K562 (cell line): ENCODE measurements around the gene RAD21L1. TPM values are rescaled to one million over a fixed set of nuclear protein-coding genes. Genes with fewer than 3 reads are reported as not detected.

Source experiments
- ATAC-seq: fragments of 200-7000 bp; cut with Tn5 transposase; 3 replicates; pipeline ENCODE4 v1.9.1; 2020; ENCODE audit warnings: moderate library complexity
- BruUV-seq: library from RNA; stranded (reverse); fragments of 400-500 nt; replicated peaks from 2 replicates; lab custom pipeline; 2021; lab: Mats Ljungman, UMichigan
- CTCF ChIA-PET: fragments of 300-600 bp; formaldehyde crosslinking; extraction: SDS; loops from one replicate; lab custom pipeline; 2021; ENCODE audit warnings: low intra/inter-chr PET ratio; lab: Yijun Ruan, JAX
- POLR2A ChIA-PET: fragments of 300-600, 350-650 bp; sonication (Branson Sonifier 250); formaldehyde crosslinking; extraction: SDS; loops from one replicate; lab custom pipeline; 2021; ENCODE audit warnings: antibody characterized with exemption, inconsistent platforms; lab: Yijun Ruan, JAX
- DNase-seq, 4 experiments: peaks; one replicate each; pipeline versions ENCODE4 v3.0.0 to v3.0.0-alpha.2; 2011 to 2018; ENCODE audit warnings: low spot score in 3 of 4, mixed read lengths in 3 of 4; ENCODE audit errors: extremely low read depth in 1 of 4
- FAIRE-seq: peaks from 2 replicates; lab custom pipeline; 2011; peaks lifted over from hg19 to GRCh38; lab: Jason Lieb, UNC
- H2AFZ ChIP-seq: 2 replicates; pipeline ENCODE4 v1.6.0; 2011; ENCODE audit warnings: low read depth, low read length, control low read depth, inconsistent platforms
- H3K27ac ChIP-seq: fragments of 200-600 bp; 3 replicates; pipeline ENCODE4 v1.8.0; 2011; ENCODE audit warnings: low read depth, mild to moderate bottlenecking, control low read depth, inconsistent platforms, low read length, moderate library complexity, mixed read lengths; ENCODE audit errors: extremely low read depth
- H3K27me3 ChIP-seq, 2 experiments: fragments of 300-600 bp in 1 of 2; 2 replicates in 1 of 2; 3 replicates in 1 of 2; pipeline versions ENCODE4 v1.6.0 to v1.8.0; 2011; ENCODE audit warnings: inconsistent platforms in 2 of 2, low read length in 2 of 2, mild to moderate bottlenecking in 1 of 2, mixed read lengths in 1 of 2, moderate library complexity in 1 of 2; ENCODE audit not compliant: control insufficient read depth in 2 of 2, insufficient read depth in 2 of 2
- H3K36me3 ChIP-seq: fragments of 300-600 bp; 3 replicates; pipeline ENCODE4 v1.8.0; 2011; ENCODE audit warnings: mild to moderate bottlenecking, low read length, inconsistent platforms; ENCODE audit not compliant: control insufficient read depth, insufficient read depth
- H3K4me1 ChIP-seq, 2 experiments: fragments of 200-600 bp in 1 of 2; replicated peaks in 1 of 2; 2 replicates in 1 of 2; 3 replicates in 1 of 2; pipeline versions ENCODE4 v1.5.1 to v1.8.0; 2011; ENCODE audit warnings: inconsistent platforms in 2 of 2, low read length in 2 of 2, mild to moderate bottlenecking in 1 of 2, mixed read lengths in 1 of 2, moderate library complexity in 1 of 2; ENCODE audit not compliant: control insufficient read depth in 2 of 2, insufficient read depth in 2 of 2
- H3K4me2 ChIP-seq: 2 replicates; pipeline ENCODE4 v1.6.1; 2011; ENCODE audit warnings: low read length, control low read depth, inconsistent platforms, mixed read lengths; ENCODE audit not compliant: insufficient read depth
- H3K4me3 ChIP-seq: fragments of 200-600 bp; sonication (generic), shearing (Covaris generic); 2 replicates; pipeline ENCODE4 v1.5.1; 2016; ENCODE audit warnings: control low read depth, inconsistent platforms
- H3K79me2 ChIP-seq: fragments of 200-600 bp; 3 replicates; pipeline ENCODE4 v1.8.0; 2011; ENCODE audit warnings: low read length, inconsistent platforms; ENCODE audit not compliant: control insufficient read depth, insufficient read depth
- H3K9ac ChIP-seq, 2 experiments: 2 replicates each; pipeline versions ENCODE4 v1.6.0 to v1.6.1; 2011; ENCODE audit warnings: low read depth in 2 of 2, low read length in 2 of 2, control low read depth in 1 of 2, inconsistent platforms in 1 of 2, mild to moderate bottlenecking in 1 of 2, mixed read lengths in 1 of 2; ENCODE audit not compliant: insufficient read depth in 1 of 2
- H3K9me1 ChIP-seq: one replicate; pipeline ENCODE4 v1.6.0; 2011; ENCODE audit warnings: inconsistent platforms, mild to moderate bottlenecking, low read length, moderate library complexity; ENCODE audit not compliant: control insufficient read depth, insufficient read depth
- H3K9me3 ChIP-seq: replicated peaks from 2 replicates; pipeline ENCODE4 v1.5.1; 2011; ENCODE audit warnings: low read depth, low read length, inconsistent platforms; ENCODE audit not compliant: control insufficient read depth, insufficient read depth
- H4K20me1 ChIP-seq: replicated peaks from 2 replicates; pipeline ENCODE4 v1.6.1; 2011; ENCODE audit warnings: low read length, inconsistent platforms, mixed read lengths; ENCODE audit not compliant: control insufficient read depth, insufficient read depth
- BRD9 ChIP-seq: fragments of 450-650 bp; IDR thresholded peaks from 2 replicates; pipeline ENCODE4 v1.6.1; 2018; ENCODE audit warnings: low read depth; ENCODE audit not compliant: partially characterized antibody
- C11orf30 ChIP-seq: fragments of 450-650 bp; IDR thresholded peaks from 2 replicates; pipeline ENCODE4 v1.6.1; 2016; ENCODE audit warnings: low read depth, mild to moderate bottlenecking
- EP300 ChIP-seq: IDR thresholded peaks from 2 replicates; pipeline ENCODE4 v1.6.1; 2012; ENCODE audit warnings: low read length, improper control_type of control experiment
- RBM17 ChIP-seq: fragments of 200-400 bp; formaldehyde crosslinking; IDR thresholded peaks from 2 replicates; pipeline ENCODE4 v1.6.1; 2017; ENCODE audit warnings: low read depth, mild to moderate bottlenecking, low read length, borderline replicate concordance
- TAL1 ChIP-seq: fragments of 450-650 bp; IDR thresholded peaks from 2 replicates; pipeline ENCODE4 v1.6.1; 2016; ENCODE audit warnings: mild to moderate bottlenecking
- ZFX ChIP-seq: sonication (generic); formaldehyde crosslinking; IDR thresholded peaks from 2 replicates; pipeline ENCODE4 v1.8.0; 2022; ENCODE audit warnings: mild to moderate bottlenecking, missing genetic modification reagents, moderate library complexity
- ZKSCAN8 ChIP-seq: fragments of 200-800 bp; sonication (Bioruptor generic); IDR thresholded peaks from 2 replicates; pipeline ENCODE4 v1.6.1; 2016; ENCODE audit warnings: missing genetic modification characterization, missing compliant biosample characterization
- WGBS: fragments of 100-300 bp; shearing (Covaris generic); methylation state at CpG from one replicate; pipeline ENCODE4 v1.1.6; 2016; ENCODE audit warnings: low coverage, mixed read lengths; ENCODE audit not compliant: insufficient coverage; ENCODE audit errors: missing lambda C conversion rate; 5-methylcytosine and 5-hydroxymethylcytosine counted together
- in situ Hi-C: fragments of 300-500 bp; cut with MboI; formaldehyde crosslinking; loops from 4 replicates; pipeline ENCODE4 v1.15.0; 2018; ENCODE audit warnings: inconsistent platforms, mixed read lengths
- intact Hi-C: fragments of 100-400 bp; cut with micrococcal nuclease; formaldehyde crosslinking; loops from 2 replicates; pipeline ENCODE4 v1.14.2; 2022
- polyA plus RNA-seq, 8 experiments: library from polyadenylated mRNA; depleted of rRNA in 4 of 8; stranded (reverse) in 5 of 8; unstranded in 3 of 8; fragments of >200 nt; fragmentation: Nextera tagmentation in 2 of 8; fragmentation: Illumina TruSeq in 1 of 8; extraction: Ambion mirVana in 2 of 8; extraction: Trizol in 1 of 8; gene quantifications; 2 replicates each; pipeline versions ENCODE4 v1.2.1 to v1.2.3, GENCODE V29; 2011 to 2014; ENCODE audit warnings: inconsistent platforms in 1 of 8, missing spikeins in 1 of 8
- total RNA-seq, 7 experiments: library from RNA; depleted of rRNA in 6 of 7; stranded (reverse); fragments of >200 nt in 6 of 7; fragmentation: Illumina TruSeq in 2 of 7; extraction: Trizol in 2 of 7; gene quantifications; 2 replicates each; pipeline versions ENCODE4 v1.2.1 to v1.2.3, GENCODE V29; 2011 to 2021; ENCODE audit warnings: low replicate concordance in 1 of 7
- TF ChIP-seq, protein P1 (sequence below): sonication (generic); formaldehyde crosslinking; IDR thresholded peaks from 2 replicates; pipeline ENCODE4 v1.8.1; 2023; ENCODE audit warnings: mild to moderate bottlenecking, missing genetic modification reagents
- TF ChIP-seq, protein P2 (sequence below): fragments of 250-450 bp; sonication (Bioruptor Pico); IDR thresholded peaks from 2 replicates; pipeline ENCODE4 v1.5.0; 2020; ENCODE audit warnings: mild to moderate bottlenecking

The RAD21L1 gene
- total and polyA plus RNA-seq, 9 of the 15 experiments (the other 6 are each of a cell fraction or from before 2014, with no cell fraction given) = 0.17 to 1.7 (median 0.45) TPM; not detected in 1

DNA sequence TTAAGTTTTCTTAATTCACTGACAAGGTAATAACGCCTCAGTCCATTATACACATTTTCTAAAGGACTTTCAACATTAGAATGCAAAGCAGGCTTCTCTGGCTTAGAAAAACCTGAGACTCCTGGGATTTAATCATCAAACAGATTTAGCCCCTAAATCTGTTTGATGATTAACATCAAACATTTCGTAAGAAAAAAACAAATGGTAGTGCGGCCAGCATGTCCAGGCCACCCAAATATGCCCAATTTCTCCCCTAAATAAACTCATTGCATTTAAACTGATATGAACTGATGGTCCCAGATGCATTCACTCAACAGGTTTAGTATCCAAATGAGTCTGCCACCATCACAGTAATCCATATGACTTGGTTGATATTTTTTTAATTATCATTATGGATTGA, 47.2 kb upstream of the RAD21L1 start:
- ATAC-seq (no peak), FAIRE-seq (no peak), DNase-seq (no peak)
- TF ChIP-seq C11orf30 = no peak
- no peak for TF ChIP-seq ZFX (CRISPR knock-in tag)
- no peak for TF ChIP-seq ZKSCAN8 (CRISPR knock-in tag)
- TF ChIP-seq, protein P1, sequence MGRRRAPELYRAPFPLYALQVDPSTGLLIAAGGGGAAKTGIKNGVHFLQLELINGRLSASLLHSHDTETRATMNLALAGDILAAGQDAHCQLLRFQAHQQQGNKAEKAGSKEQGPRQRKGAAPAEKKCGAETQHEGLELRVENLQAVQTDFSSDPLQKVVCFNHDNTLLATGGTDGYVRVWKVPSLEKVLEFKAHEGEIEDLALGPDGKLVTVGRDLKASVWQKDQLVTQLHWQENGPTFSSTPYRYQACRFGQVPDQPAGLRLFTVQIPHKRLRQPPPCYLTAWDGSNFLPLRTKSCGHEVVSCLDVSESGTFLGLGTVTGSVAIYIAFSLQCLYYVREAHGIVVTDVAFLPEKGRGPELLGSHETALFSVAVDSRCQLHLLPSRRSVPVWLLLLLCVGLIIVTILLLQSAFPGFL (CRISPR knock-in tag) = no peak
- TF ChIP-seq, protein P2, sequence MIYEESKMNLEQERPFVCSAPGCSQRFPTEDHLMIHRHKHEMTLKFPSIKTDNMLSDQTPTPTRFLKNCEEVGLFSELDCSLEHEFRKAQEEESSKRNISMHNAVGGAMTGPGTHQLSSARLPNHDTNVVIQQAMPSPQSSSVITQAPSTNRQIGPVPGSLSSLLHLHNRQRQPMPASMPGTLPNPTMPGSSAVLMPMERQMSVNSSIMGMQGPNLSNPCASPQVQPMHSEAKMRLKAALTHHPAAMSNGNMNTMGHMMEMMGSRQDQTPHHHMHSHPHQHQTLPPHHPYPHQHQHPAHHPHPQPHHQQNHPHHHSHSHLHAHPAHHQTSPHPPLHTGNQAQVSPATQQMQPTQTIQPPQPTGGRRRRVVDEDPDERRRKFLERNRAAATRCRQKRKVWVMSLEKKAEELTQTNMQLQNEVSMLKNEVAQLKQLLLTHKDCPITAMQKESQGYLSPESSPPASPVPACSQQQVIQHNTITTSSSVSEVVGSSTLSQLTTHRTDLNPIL (CRISPR knock-in tag) = no peak
- TF ChIP-seq TAL1 = no peak
- no peak for TF ChIP-seq RBM17
- TF ChIP-seq EP300 = no peak
- no peak for TF ChIP-seq BRD9
- Histone ChIP-seq H3K9me3 (no peaks in the 10 kb centered on the region), H3K4me1 (peaks cover 30 to 32% of the 10 kb centered on the region in 2 experiments), H3K27ac (no peak overlapping the region), H3K27me3 (no peaks in the 10 kb centered on the region), H3K9me1 (no peaks in the 10 kb centered on the region), H2AFZ (no peak overlapping the region), H3K79me2 (peaks cover 9% of the 10 kb centered on the region), H3K36me3 (peaks cover 33% of the 10 kb centered on the region; the same call in 2 of the 3 replicates), H3K9ac (no peak overlapping the region), H3K4me3 (no peak overlapping the region), H3K4me2 (no peak overlapping the region), H4K20me1 (no peaks in the 10 kb centered on the region)
- in situ Hi-C loops = no loop called here
- intact Hi-C loops = loop anchor here (5.0 kb wide), 1 partner anchor 34 kb away; no protein-coding TSS in a partner anchor
- WGBS = 88% methylated on average over 3 of the region's 3 CpGs
- ChIA-PET POLR2A (no interaction called here), CTCF (interaction anchor here (1.1 kb wide), 1 partner anchor 325 kb away, joined by 4 read pairs; no protein-coding TSS in a partner anchor)
- no TSS peak for BruUV-seq
